GM23248 (cell line): ENCODE data around the gene ABCC4.

ENCODE experiments used
- EZH2 ChIP-seq: fragments of 200-600 bp; sonication (generic); IDR thresholded peaks from 2 replicates; pipeline ENCODE4 v1.6.1; 2018; ENCODE audit warnings: antibody characterized with exemption, mild to moderate bottlenecking; ENCODE audit not compliant: insufficient read depth, poor library complexity, severe bottlenecking
- EZH2phosphoT487 ChIP-seq: fragments of 200-600 bp; sonication (generic); IDR thresholded peaks from 2 replicates; pipeline ENCODE4 v1.6.1; 2018; ENCODE audit warnings: antibody characterized with exemption, moderate library complexity, mild to moderate bottlenecking, low read depth; ENCODE audit not compliant: insufficient read depth

DNA sequence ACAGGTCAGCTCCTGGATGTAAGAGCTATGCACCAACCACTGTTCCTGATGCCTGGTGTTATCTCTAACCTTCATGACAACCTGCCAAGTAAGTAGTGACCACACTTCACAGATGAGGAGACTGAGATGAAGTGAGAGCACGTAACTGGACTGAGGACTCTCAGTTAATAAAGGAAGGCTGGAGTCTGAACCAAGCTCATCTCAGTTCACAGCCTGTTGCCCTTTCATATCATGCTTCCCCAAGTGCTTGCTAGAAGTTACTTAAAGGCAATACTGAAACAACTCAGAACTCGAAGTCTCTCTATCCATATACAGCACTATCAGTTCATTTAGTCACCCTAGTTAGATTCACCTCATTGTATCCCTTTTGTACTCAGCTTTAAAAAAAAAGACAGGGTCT lies 119.7 kb downstream of the ABCC4 start:
- TF ChIP-seq EZH2phosphoT487, result no peak
- no peak for TF ChIP-seq EZH2
